ENCODE measurements around the gene RGS7. TPM values are rescaled to one million over a fixed set of nuclear protein-coding genes. Genes with fewer than 3 reads are reported as not detected.
"Not testable (repeated sequence)": the region's sequence is repeated elsewhere in the genome, so short reads cannot be mapped to it uniquely, and the experiment has no call there.

Gene RGS7
- total and polyA plus RNA-seq, 2 of the 8 experiments (the other 6 are each of a cell fraction or from before 2014, with no cell fraction given): 1.6 to 3.0 TPM

- TF ChIP-seq E2F6 (IDR thresholded peaks at IDR 0.05) (no peak), ASH2L (IDR thresholded peaks at IDR 0.05; ENCODE audit: low read length) (no peak)
These were observed 593.2 kb downstream of the RGS7 start (continued) for GRCh38 chr1:240763771-240764170.

- H4K5ac ChIP-seq (ENCODE audit: insufficient read length, low read depth, low read length); H2AK5ac ChIP-seq (ENCODE audit: low read depth, low read length); H2AFZ ChIP-seq (ENCODE audit: low read length); H2BK120ac ChIP-seq (replicated peaks; ENCODE audit: low read depth, low read length); H3K27ac ChIP-seq (ENCODE audit: low read depth, low read length); H3K9ac ChIP-seq (replicated peaks in 1 of 4; ENCODE audit: extremely low read depth in 1 of 4, low read depth in 3 of 4, low read length in 3 of 4); H2BK12ac ChIP-seq (ENCODE audit: low read depth, low read length); H4K8ac ChIP-seq (ENCODE audit: extremely low read depth, insufficient read depth, low read length); H2BK15ac ChIP-seq (ENCODE audit: low read length); H3K27me3 ChIP-seq (replicated peaks in 1 of 4; ENCODE audit: control insufficient read depth in 3 of 4, extremely low read depth in 1 of 4, insufficient read depth in 3 of 4, low read length in 3 of 4); H3K56ac ChIP-seq (replicated peaks; ENCODE audit: insufficient read length, low read depth, low read length); H3K4me3 ChIP-seq (ENCODE audit: extremely low read depth in 1 of 4, insufficient read depth in 2 of 4, low read depth in 3 of 4, low read length in 4 of 4); H3K23ac ChIP-seq (ENCODE audit: insufficient read length); H3K23me2 ChIP-seq (ENCODE audit: low read depth, low read length); H3K36me3 ChIP-seq (ENCODE audit: control insufficient read depth in 2 of 4, insufficient read depth in 4 of 4, low read length in 3 of 4); DNase-seq (ENCODE audit: low read depth in 1 of 2, low spot score in 2 of 2); H2BK20ac ChIP-seq (ENCODE audit: low read length); H3K4ac ChIP-seq (replicated peaks; ENCODE audit: insufficient read length, low read depth, low read length); H3K4me1 ChIP-seq (replicated peaks in 1 of 4; ENCODE audit: control insufficient read depth in 3 of 4, insufficient read depth in 4 of 4, low read length in 3 of 4); H4K20me1 ChIP-seq (replicated peaks in 1 of 2; ENCODE audit: control insufficient read depth in 1 of 2, insufficient read depth in 2 of 2, low read length in 2 of 2); H3K4me2 ChIP-seq (ENCODE audit: insufficient read depth in 1 of 2, low read depth in 2 of 2, low read length in 2 of 2); H2BK5ac ChIP-seq (ENCODE audit: low read depth, low read length); FAIRE-seq; H3K9me3 ChIP-seq (ENCODE audit: insufficient read depth in 2 of 2, low read depth in 1 of 2, low read length in 1 of 2); H3K14ac ChIP-seq (ENCODE audit: insufficient read length); H3K18ac ChIP-seq (ENCODE audit: extremely low read depth, low read length); H3K79me1 ChIP-seq (ENCODE audit: low read depth, low read length); H3K79me2 ChIP-seq (ENCODE audit: control insufficient read depth in 1 of 2, insufficient read depth in 2 of 2, low read length in 2 of 2); POLR2A ChIA-PET (ENCODE audit: partially characterized antibody); H4K91ac ChIP-seq (replicated peaks; ENCODE audit: insufficient read length, low read length): not testable (repeated sequence)
- 91% methylated on average over 5 of the region's 7 CpGs; no CpG with 5 or more reads in 1 of the 2 experiments for WGBS, 2 experiments (ENCODE audit: extremely low coverage in 1 of 2, insufficient coverage in 1 of 2, insufficient read length in 1 of 2, insufficient replicate concordance in 2 of 2, low coverage in 1 of 2, low lambda C conversion rate in 2 of 2, missing lambda C conversion rate in 1 of 2)
- CTCF ChIA-PET (ENCODE audit: partially characterized antibody): interaction anchor here (1.1 kb wide), 1 partner anchor 31 kb away, joined by 4 read pairs; no protein-coding TSS in a partner anchor
These were observed 593.9 kb downstream of the RGS7 start for GRCh38 chr1:240763095-240763494.
